BLaER1 treated with 17β-estradiol and CSF1 and Interleukin-3, amounts not matched to agents 10 nM and 100 nM (cell line): ENCODE measurements around the gene EFTUD2.
"Not testable (repeated sequence)": the region's sequence is repeated elsewhere in the genome, so short reads cannot be mapped to it uniquely, and the experiment has no call there.

Experiments used
- H3K27ac ChIP-seq, 11 experiments: shearing (Covaris generic); formaldehyde crosslinking; 2 replicates each; pipeline ENCODE4 v1.8.1; 2022
- H3K27me3 ChIP-seq, 11 experiments: shearing (Covaris generic); formaldehyde crosslinking; 2 replicates each; pipeline ENCODE4 v1.8.1; 2022
- H3K36me3 ChIP-seq, 11 experiments: shearing (Covaris generic); formaldehyde crosslinking; 2 replicates each; pipeline ENCODE4 v1.8.1; 2022
- H3K4me1 ChIP-seq, 10 experiments: shearing (Covaris generic); formaldehyde crosslinking; 2 replicates each; pipeline ENCODE4 v1.8.1; 2022
- H3K4me2 ChIP-seq, 11 experiments: shearing (Covaris generic); formaldehyde crosslinking; 2 replicates each; pipeline ENCODE4 v1.8.1; 2022
- H3K4me3 ChIP-seq, 10 experiments: shearing (Covaris generic); formaldehyde crosslinking; 2 replicates each; pipeline ENCODE4 v1.8.1; 2022
- H3K9ac ChIP-seq, 11 experiments: shearing (Covaris generic); formaldehyde crosslinking; 2 replicates each; pipeline ENCODE4 v1.8.1; 2022
- H3K9me3 ChIP-seq, 11 experiments: shearing (Covaris generic); formaldehyde crosslinking; replicated peaks in 1 of 11; 2 replicates each; pipeline ENCODE4 v1.8.1; 2022
- H4K20me1 ChIP-seq, 11 experiments: shearing (Covaris generic); formaldehyde crosslinking; 2 replicates each; pipeline ENCODE4 v1.8.1; 2022
- Cebpa-rat ChIP-seq, 11 experiments: shearing (Covaris generic); IDR thresholded peaks; 2 replicates each; pipeline ENCODE4 v1.8.1; 2022

EFTUD2 gene

GRCh38 chr17:44820631-44821212 lies 78.5 kb downstream of the EFTUD2 start:
- Histone ChIP-seq H3K4me2 (no peak overlapping the region), H3K27ac (no peak overlapping the region), H3K4me1 (peaks cover 0 to 10% (median 3%) of the 10 kb centered on the region in 10 experiments; a peak in 16 of 20 replicates), H3K36me3 (peaks cover 0 to 44% (median 10%) of the 10 kb centered on the region in 11 experiments; a peak in 13 of 22 replicates), H3K27me3 (no peaks in the 10 kb centered on the region; a peak in 1 of 22 replicates), H3K4me3 (no peak overlapping the region), H3K9me3 (no peaks in the 10 kb centered on the region), H3K9ac (no peak overlapping the region), H4K20me1 (peaks cover 0 to 17% (median 0%) of the 10 kb centered on the region in 11 experiments; a peak in 4 of 22 replicates)
- TF ChIP-seq Cebpa-rat (IDR thresholded peaks at IDR 0.05): no peak

DNA sequence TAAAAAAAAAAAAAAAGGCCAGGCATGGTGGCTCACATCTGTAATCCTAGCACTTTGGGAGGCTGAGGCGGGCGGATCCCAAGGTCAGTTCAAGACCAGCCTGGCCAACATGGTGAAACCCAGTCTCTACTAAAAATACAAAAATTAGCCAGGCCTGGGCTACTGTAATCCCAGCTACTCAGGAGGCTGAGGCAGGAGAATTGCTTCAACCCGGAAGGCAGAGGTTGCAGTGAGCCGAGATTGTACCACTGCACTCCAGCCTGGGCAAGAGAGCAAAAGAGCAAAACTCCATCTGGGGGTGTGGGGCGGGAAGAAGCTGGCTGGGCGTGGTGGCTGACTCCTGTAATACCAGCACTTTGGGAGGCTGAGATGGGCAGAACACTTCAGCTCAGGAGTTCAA lies 80.7 kb downstream of the EFTUD2 start:
- Histone ChIP-seq H3K36me3 (peaks cover 0 to 36% (median 6%) of the 10 kb centered on the region in 11 experiments; a peak in 12 of 22 replicates), H4K20me1 (peaks cover 0 to 28% (median 0%) of the 10 kb centered on the region in 11 experiments; a peak in 4 of 22 replicates)
- not testable (repeated sequence) for H3K9me3 ChIP-seq, H3K4me2 ChIP-seq, H3K9ac ChIP-seq, H3K4me3 ChIP-seq, H3K4me1 ChIP-seq, H3K27ac ChIP-seq, H3K27me3 ChIP-seq

DNA sequence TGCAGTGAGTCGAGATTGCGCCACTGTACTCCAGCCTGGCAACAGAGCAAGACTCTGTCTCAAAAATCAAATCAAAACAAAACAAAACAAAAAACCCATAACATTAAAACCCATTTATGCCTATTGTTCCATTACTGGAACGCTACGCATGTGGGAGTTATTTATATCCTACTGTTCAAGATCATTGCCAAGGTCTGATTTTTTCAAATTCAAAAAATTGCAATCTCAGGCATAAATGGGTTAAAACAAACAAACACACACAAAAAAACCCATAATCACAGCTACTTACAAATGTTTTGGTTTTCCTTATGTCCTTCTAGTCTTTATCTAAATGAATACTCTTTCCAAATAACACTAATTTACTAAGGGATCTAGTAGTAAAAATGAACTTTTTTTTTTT lies 87.0 kb downstream of the EFTUD2 start:
- Histone ChIP-seq H3K9ac (no peak overlapping the region), H3K9me3 (no peaks in the 10 kb centered on the region), H4K20me1 (peaks cover 0 to 61% (median 20%) of the 10 kb centered on the region in 11 experiments; a peak in 13 of 22 replicates), H3K27me3 (no peaks in the 10 kb centered on the region), H3K4me2 (no peak overlapping the region), H3K36me3 (peaks cover 0 to 22% (median 0%) of the 10 kb centered on the region in 11 experiments; a peak in 5 of 22 replicates), H3K4me3 (no peak overlapping the region), H3K27ac (no peak overlapping the region; a peak in 1 of 22 replicates), H3K4me1 (peaks cover 0 to 19% (median 13%) of the 10 kb centered on the region in 10 experiments; a peak in 10 of 20 replicates)
- no peak for TF ChIP-seq Cebpa-rat (IDR thresholded peaks at IDR 0.05)

DNA sequence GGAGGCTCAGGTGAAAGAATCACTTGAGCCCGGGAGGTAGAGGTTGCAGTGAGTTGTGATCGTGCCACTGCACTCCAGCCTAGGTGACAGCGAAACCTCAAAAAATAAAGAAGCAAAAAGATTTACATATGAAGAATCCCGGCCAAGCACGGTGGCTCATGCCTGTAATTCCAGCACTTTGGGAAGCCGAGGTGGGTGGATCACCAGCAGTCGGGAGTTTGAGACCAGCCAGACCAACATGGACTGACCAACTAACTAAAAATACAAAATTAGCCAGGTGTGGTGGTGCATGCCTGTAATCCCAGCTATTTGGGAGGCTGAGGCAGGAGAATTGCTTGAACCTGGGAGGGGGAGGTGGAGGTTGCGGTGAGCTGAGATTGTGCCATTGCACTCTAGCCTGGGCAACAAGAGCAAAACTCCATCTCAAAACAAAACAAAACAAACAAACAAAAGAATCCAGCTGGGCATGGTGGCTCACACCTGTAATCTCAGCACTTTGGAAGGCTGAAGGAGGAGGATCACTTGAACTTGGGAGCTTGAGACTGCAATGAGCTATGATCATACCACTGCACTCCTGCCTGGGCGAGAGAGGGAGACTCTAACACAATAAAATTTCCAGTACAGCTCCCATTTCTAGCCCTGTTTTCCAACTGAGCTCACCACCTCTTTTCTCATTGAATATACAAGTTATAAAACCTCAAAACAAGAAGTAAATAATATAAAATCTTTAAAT lies 90.4 kb downstream of the EFTUD2 start:
- H3K27ac ChIP-seq, H3K9me3 ChIP-seq, H3K27me3 ChIP-seq, H3K4me3 ChIP-seq, H3K9ac ChIP-seq: not testable (repeated sequence)
- Histone ChIP-seq H4K20me1 (peaks cover 0 to 44% (median 23%) of the 10 kb centered on the region in 11 experiments; a peak in 13 of 22 replicates), H3K4me1 (peaks cover 0 to 22% (median 13%) of the 10 kb centered on the region in 10 experiments; a peak in 10 of 20 replicates), H3K4me2 (peak overlapping the region in 6 of 11 experiments; percentile 0 to 58 (median 37); a peak in 7 of 22 replicates), H3K36me3 (peaks cover 21 to 55% (median 26%) of the 10 kb centered on the region in 11 experiments)

DNA sequence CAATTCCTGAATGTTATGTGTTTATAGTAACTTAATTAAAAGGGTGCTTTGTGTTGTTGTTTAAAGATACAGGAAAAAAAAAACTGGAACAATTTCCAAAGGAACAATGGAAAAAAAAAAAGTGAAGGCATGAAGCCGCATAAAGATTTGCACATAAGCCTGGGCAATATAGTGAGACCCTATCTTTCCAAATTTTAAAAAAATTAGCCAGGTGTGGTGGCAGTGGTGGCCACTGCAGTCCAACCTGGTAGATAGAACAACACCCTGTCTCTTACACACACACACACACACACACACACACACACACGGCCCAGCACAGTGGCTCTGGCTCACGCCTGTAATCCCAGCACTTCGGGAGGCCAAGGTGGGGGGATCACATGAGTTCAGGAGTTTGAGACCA lies 91.1 kb downstream of the EFTUD2 start:
- Histone ChIP-seq H4K20me1 (peaks cover 0 to 43% (median 23%) of the 10 kb centered on the region in 11 experiments; a peak in 13 of 22 replicates), H3K4me3 (no peak overlapping the region), H3K36me3 (peaks cover 21 to 56% (median 30%) of the 10 kb centered on the region in 11 experiments), H3K4me2 (peak overlapping the region in 7 of 11 experiments; percentile 0 to 58 (median 33); a peak in 9 of 22 replicates), H3K4me1 (peaks cover 0 to 22% (median 13%) of the 10 kb centered on the region in 10 experiments; a peak in 10 of 20 replicates), H3K27me3 (no peaks in the 10 kb centered on the region), H3K27ac (no peak overlapping the region), H3K9ac (peak overlapping the region in 1 of 11 experiments; percentile 28; a peak in 1 of 22 replicates), H3K9me3 (no peaks in the 10 kb centered on the region)
- TF ChIP-seq Cebpa-rat (IDR thresholded peaks at IDR 0.05): no peak

DNA sequence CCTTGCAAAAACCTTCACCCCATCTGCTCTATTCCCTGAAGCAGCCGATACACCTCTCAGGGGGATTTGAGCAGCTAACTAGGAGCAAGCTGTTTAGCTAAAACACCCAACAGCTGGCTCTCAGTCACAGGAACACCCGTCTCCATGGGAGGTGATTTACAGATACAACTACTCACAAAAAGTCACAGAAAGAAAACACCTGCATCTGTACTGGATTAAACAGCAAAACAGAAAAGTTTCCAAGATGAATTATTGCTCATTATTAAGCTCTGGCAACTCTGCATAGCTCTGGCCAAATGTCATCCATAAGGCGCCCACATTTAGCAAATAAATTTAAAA lies 91.5 kb downstream of the EFTUD2 start:
- peaks cover 0 to 40% (median 22%) of the 10 kb centered on the region in 11 experiments; a peak in 13 of 22 replicates for H4K20me1 ChIP-seq
- H3K9ac ChIP-seq: peak overlapping the region in 1 of 11 experiments; percentile 28; a peak in 1 of 22 replicates
- no peak overlapping the region for H3K4me3 ChIP-seq
- no peaks in the 10 kb centered on the region for H3K27me3 ChIP-seq
- H3K27ac ChIP-seq: no peak overlapping the region
- peak overlapping the region in 6 of 11 experiments; percentile 0 to 58 (median 37); a peak in 11 of 22 replicates for H3K4me2 ChIP-seq
- peaks cover 0 to 22% (median 13%) of the 10 kb centered on the region in 10 experiments; a peak in 10 of 20 replicates for H3K4me1 ChIP-seq
- no peaks in the 10 kb centered on the region for H3K9me3 ChIP-seq
- peaks cover 21 to 56% (median 32%) of the 10 kb centered on the region in 11 experiments for H3K36me3 ChIP-seq
- no peak for TF ChIP-seq Cebpa-rat (IDR thresholded peaks at IDR 0.05)

GRCh38 chr17:44807093-44807816 lies 92.0 kb downstream of the EFTUD2 start:
- H3K9ac ChIP-seq: peak overlapping the region in 1 of 11 experiments; percentile 28; a peak in 1 of 22 replicates
- no peak for TF ChIP-seq Cebpa-rat (IDR thresholded peaks at IDR 0.05)
- peaks cover 0 to 40% (median 22%) of the 10 kb centered on the region in 11 experiments; a peak in 13 of 22 replicates for H4K20me1 ChIP-seq
- H3K4me3 ChIP-seq: no peak overlapping the region
- H3K36me3 ChIP-seq: peaks cover 21 to 56% (median 37%) of the 10 kb centered on the region in 11 experiments
- peaks cover 0 to 22% (median 13%) of the 10 kb centered on the region in 10 experiments; a peak in 10 of 20 replicates for H3K4me1 ChIP-seq
- H3K9me3 ChIP-seq: no peaks in the 10 kb centered on the region
- H3K27me3 ChIP-seq: no peaks in the 10 kb centered on the region
- H3K4me2 ChIP-seq: peak overlapping the region in 6 of 11 experiments; percentile 0 to 58 (median 37); a peak in 10 of 22 replicates
- no peak overlapping the region for H3K27ac ChIP-seq

- peaks cover 0 to 31% (median 22%) of the 10 kb centered on the region in 11 experiments; a peak in 13 of 22 replicates for H4K20me1 ChIP-seq
- peaks cover 0 to 22% (median 13%) of the 10 kb centered on the region in 10 experiments; a peak in 10 of 20 replicates for H3K4me1 ChIP-seq
- H3K9ac ChIP-seq: no peak overlapping the region
- TF ChIP-seq Cebpa-rat (IDR thresholded peaks at IDR 0.05): no peak
- no peak overlapping the region for H3K4me3 ChIP-seq
- H3K9me3 ChIP-seq: no peaks in the 10 kb centered on the region
- H3K27me3 ChIP-seq: no peaks in the 10 kb centered on the region
- peaks cover 21 to 80% (median 63%) of the 10 kb centered on the region in 11 experiments for H3K36me3 ChIP-seq
- no peak overlapping the region for H3K4me2 ChIP-seq
- no peak overlapping the region for H3K27ac ChIP-seq
Measured at GRCh38 chr17:44804302-44805089, 94.7 kb downstream of the EFTUD2 start.
